HG02981 (cell line): Measurements from ENCODE around the gene NEDD4L.

Source experiments
- ATAC-seq: cut with Tn5 transposase; IDR thresholded peaks from one replicate; pipeline ENCODE4 v1.9.1; 2021; ENCODE audit warnings: mild to moderate bottlenecking, moderate library complexity; ENCODE audit not compliant: unreplicated experiment

NEDD4L gene

DNA sequence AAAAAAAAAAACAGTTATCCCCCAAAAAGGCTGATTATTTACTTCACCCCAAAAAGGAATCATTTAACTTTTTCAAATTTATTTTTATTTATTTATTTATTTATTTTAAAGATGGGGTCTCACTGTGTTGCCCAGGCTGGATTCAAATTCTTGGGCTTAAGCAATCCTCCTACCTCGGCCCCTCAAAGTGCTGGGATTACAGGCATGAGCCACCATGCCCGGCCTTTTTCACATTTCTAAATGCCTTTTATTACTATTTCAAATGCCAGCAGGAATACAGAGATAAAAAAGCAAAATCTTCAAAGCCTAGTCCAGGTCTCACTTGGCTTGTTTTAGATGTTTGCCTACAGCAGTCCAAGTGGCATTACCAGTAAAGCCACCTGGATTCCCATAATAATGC lies 345.7 kb downstream of the NEDD4L start:
- ATAC-seq, result no peak

DNA sequence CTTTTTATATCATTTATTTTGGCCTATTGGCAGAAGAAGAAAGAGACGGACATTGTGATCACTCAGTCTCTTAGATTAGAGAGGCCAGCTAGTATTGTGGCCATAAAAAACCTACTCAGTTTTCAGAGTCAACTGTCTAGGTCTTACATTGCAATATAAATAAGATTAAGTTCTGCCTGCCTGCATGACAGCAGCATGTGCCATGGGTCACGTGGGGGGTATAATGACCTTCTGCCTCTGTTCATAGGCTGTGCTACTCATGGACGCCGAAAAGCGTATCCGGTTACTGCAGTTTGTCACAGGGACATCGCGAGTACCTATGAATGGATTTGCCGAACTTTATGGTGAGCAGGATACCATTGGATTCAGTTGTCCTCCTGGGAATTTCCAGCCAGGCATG lies 346.4 kb downstream of the NEDD4L start:
- ATAC-seq, result no peak

DNA sequence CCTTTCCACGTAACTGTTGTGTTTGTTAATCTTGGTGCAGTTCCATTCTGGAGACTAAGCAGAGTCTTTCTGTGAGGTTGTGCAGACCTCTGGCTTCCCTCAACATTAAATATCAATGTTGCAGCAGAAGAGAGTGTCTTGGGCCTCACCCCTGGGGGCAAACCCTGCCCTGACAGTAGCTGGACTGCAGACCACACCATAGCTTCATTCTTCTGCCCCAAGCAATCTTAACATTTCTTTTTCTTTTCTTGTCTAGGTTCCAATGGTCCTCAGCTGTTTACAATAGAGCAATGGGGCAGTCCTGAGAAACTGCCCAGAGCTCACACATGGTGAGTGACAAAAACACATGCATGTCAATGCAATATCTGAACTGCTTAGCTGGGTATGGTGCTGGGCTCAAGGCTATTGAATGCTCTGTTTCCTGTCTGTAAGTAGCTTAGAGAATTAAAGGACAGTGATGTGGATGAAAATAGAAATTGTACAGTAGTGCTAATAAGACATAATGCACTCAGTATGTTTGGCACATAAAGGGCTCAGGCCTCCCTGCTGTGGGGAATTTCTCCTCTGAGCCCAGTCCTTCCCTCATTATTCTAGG lies 347.3 kb downstream of the NEDD4L start:
- no peak for ATAC-seq

DNA sequence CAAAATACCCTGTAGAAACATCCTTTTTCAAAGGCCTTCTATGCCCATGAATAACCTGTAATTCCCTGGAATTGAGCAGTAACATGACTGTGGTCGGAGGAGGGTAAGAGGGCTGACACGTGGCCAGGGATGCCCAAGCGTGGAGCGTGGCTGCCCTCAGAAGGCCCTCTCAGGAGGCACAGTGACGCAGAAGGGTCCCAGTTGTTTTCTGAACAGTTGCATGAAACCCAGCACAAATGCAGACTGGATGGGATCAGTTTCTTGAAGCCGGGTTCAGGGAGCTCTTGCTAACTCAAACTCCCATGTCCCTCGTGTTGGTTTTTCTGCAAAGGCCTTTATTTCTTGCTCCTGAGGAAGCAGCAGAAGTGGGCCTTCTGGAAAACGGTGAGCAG lies 347.9 kb downstream of the NEDD4L start:
- no peak for ATAC-seq

DNA sequence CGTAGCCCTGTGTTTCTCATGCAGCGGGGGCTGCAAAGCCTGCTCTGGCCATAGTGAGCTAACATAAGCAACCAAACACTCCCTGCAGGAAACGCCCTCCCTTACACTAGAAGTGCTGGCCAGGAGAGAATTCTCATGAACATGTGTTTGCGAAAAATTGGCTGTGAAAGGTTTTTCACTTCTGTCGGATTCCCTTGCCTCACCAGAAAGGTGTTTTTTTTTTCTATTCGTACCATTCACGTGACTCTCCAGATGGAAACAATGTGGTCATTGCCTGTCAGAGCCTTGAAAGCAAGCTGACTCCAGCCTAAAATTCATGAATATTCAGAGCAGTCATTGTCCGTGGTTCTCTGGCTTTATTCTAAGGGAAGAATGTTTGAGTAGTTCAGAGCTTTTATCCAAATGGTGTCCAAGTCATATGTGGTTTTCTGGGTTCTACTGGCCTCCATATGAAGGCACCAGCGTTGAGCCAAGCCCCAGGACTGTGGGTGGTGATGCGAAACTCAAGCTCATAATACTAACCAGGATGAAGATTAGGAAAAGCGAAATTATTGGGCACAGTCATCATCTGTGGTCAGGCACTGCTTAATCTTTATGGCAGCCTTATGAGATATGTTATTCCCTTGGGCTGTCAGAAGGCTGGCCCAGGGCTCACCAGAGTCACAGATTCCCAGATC lies 348.4 kb downstream of the NEDD4L start:
- no peak for ATAC-seq

DNA sequence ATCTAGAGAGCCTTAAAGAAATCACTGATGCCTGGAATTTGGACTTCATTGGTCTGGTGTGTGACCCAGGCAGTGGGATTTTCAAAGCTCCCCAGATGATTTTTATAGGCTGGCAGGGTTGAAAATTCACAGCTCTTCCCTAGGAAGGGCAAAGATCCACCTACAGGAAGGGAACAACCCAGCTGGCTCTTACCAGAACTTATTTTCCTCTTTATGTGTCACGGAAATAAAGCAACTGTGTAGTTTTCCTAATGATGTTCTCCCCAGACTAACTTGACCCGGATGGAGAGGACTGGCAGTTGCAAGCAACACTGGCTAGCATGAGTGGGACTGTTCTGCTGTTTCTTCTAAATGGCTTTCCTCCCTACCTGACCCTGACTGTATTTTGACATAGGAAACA lies 349.3 kb downstream of the NEDD4L start:
- no peak for ATAC-seq

DNA sequence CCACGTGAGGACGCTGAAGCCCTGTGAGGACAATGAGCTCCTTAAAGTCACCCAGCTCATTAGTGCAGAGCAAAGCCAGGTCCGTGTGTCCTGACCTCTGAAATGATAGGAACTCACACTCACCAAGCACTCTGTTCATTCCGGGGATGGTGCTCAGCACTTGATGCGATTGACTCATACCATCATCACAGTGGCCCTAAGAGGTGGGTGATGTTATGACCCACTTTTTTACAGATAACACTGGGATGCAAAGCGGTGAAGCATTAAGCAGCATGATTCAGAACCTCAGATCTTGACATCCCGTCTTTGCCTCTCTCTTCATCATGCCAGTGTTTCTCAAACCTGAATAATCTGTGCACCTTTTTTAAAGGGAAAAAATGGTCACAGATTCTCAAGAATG lies 350.0 kb downstream of the NEDD4L start:
- no peak for ATAC-seq

DNA sequence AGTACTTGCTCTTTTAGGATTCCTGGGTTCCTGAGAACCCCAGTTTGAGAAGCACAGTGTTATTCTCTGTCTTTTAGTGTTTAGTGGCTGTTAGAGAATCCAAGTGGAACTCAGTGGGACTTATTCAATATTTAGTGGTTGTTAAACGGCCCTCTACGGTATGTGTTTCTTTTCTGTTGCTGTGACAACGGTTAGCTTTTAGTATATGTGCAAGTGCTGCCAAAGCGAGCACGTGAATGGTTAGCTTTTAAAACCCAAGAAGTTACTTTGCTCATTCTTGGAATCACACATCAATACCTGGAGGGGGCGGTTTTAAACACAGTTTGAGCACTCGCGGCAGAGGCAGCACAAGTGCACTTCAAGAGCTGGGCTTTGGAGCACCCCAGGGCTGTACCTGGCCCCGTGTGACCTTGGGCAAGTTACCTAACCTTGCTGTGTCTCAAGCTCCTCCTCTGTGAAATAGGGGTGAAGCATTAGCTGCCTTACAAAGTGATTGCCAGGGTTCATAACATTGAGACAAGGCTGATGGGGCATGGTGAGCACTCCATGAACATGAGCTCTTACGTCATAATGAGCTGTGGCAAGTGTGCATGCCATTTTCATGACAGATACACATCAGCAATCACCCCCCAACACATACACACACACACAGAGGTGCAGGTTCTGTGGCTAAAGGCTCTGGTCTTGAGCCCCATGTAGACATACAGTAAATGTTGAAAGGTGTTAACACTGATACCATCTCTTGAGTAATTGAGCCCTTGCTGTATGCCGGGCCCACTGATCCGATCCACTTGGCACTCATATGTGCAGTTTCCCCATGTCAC lies 350.8 kb downstream of the NEDD4L start:
- ATAC-seq, result no peak

DNA sequence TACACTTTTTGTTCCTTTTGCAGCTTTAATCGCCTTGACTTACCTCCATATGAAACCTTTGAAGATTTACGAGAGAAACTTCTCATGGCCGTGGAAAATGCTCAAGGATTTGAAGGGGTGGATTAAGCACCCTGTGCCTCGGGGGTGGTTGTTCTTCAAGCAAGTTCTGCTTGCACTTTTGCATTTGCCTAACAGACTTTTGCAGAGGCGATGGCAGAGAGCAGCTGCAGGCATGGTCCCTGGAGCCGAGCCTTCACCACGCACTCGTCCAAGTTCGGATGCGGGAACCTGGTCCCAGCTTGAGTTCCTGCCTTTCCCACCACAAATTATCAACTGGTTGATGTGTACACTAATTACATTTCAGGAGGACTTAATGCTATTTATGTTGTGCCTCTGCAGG lies 352.1 kb downstream of the NEDD4L start:
- no peak for ATAC-seq

DNA sequence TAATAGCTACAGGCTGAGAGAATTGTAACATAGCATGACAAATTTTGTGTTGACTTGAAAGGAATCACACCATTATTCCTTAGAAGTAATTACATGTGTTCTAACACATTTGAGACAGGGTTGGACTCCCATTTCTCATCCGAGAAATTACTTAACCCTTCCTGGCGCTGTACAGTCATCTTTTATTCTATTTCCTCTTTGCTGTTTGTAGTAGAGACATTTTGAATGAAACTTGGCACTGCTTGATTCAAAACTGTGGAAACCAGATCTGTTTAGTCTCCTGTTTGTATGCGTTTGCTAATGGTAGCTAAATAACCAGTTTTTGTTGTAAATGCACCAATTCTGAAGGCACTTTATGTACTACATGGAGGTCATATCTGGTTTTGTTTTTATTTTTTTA lies 352.9 kb downstream of the NEDD4L start:
- no peak for ATAC-seq

DNA sequence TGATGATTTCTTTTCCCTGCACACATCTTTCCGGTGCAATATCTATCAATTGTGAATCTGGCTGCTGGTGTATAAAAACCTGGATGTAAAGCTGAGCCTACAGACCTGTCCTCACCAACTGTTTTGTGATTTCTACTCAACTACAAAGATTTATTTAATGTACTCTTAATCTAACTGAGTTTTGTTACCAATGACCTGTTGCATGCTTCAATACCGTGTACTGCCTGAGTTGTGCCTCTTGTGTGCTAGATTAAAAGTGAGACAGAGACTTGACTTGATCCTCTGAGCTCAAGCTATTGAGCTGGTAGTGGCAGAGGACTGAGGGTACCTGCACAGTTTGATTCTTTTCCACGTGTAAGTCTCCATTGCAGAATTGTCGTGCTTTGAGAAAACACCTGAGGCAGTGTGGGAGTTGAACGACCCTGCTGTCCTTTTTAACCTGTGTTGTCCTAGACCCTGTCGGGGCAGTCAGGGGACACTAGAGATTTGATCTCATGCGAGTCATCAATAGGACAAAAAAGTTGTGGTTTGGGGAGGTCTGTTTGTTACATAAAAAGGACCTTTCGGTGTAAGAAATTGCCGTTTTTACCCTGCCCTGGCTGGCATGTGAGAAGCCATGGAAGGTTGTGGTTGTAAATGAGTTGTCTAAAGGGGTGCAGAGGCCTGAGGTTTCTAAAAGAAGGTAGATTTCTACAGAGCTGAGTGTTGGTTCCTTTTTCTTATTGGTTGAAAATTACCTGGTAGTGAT lies 353.5 kb downstream of the NEDD4L start:
- no peak for ATAC-seq

DNA sequence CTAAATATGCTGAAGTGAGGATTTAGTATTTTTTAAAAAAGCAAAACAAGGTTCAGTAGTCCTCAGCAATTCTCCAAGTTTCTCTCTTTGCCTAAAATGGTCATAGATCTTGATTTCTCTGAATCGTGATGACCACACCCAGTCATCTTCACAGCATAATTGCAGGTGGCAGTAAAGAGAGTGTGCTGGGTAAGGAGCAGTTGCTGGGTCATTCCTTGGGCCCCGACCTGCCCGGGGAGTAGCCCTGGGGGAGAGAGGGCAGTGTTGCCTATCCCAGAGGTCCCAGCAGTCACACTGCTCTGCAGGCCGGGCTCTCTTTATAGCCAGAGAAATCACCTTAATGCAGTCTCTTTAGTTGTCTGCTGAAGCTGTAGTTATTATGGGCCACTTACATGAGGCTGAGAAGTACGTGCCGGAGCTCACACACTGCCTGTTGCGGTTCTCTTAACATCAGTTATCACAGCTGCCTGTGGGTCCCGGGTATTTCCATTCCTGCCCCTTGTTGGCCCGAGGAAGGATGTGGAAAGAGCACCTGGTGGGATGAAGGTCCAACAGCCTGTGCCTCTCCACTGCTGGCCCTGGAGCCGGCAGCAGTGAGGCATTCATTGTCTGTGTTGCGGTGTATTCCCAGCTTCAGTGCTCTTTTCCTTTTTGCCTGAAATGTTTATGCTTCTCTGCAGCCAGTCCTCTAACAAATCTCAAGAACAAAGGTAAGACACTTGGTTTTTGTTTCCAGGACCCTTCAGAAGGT lies 354.8 kb downstream of the NEDD4L start:
- ATAC-seq, result no peak

DNA sequence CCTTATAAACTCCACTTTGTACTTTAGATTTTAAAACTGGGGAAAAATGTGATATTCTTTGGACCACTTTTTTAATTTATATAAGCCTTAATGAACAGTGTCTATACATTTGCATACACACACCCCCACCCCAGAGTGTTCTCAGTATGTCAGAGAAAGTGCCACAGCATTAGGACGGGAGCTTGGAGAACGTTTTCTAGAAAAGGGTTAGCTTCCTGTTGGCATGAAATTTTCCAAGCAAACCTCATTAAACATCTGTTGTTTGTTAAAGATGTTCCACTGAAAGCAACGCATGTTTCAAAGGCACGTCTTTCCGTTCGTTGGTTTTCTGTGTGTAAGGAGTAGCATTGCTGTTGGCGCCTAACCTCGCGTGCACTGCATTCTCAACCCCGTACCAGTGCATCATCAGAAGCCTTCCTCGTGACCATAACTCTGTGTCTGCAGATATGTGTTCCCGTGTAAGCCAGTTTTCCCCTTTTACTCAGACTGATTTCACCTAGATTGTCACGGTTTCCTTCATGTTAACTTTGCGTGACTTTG lies 356.4 kb downstream of the NEDD4L start:
- ATAC-seq, result no peak

DNA sequence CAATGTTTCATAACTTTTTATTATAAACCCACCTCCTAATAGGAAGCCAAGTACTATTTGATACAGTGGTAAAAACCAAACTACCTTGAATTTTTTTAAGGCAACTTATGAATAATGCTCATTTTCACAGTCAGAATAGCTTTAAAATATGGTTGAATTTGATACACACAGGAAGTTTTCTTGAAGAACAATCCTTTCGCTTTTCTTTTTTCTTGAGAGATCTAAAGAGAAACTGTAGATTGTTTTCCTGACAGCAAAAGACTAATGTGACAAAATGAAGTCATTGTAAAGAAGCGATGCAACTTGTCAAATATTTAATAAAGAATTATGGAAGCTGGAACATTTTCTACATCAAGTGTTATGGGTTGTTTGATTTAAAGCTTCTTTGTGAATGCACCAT lies 357.2 kb downstream of the NEDD4L start:
- no peak for ATAC-seq

DNA sequence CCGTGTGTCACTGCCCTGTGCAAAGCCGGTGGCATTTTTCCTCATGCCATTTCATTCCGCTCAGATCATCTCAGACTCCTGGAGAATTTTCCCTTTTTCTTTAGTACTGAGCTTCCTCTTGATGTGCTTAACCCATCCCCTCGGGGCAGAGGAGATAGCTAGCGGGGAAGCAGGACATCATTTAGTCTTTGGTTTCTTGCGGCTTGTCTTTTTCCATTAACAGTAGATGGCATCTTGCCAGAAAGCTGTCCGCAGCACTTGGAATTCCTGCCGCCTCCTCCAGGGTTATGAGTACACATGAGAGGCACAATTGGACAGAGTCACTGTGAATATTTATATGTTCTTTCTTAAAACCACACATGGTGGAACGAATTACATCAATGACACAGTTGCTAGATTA lies 358.2 kb downstream of the NEDD4L start:
- ATAC-seq, result no peak

DNA sequence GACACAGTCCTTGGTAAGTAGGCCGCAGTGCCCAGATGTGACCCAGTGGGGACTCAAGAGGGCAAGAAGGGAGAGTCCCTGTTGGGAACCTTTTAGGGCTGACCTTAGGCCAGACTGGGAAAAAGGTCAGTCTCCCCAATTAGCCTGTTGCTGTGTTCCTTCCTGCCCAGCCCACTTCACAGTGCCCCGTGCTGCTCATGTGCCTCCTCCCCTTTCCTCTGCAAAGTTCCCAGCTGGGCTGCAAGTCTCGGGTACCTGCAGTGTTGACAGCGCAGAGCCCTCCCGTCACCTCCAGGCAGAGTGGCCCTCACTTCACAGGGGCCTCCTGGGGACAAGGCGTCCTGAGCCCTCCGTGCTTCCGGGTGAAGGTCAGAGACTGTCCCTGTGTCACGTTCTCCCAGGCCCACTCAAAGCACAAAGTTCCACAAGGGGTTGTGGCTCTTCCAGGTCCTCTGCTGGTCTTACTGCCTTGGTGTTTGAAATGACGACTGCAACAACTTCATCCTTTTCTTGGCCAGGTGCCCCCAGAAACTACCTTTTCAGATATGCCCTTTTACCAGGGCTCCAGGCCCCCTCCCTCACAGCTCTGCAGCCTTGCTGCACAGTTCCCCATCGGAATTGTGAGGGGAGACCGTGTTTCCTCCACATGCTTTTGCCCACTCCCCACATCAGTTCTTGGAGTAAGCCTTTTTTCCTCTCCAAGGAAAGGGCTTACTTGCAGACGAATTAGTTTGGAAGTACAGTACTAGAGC lies 359.1 kb downstream of the NEDD4L start:
- no peak for ATAC-seq

DNA sequence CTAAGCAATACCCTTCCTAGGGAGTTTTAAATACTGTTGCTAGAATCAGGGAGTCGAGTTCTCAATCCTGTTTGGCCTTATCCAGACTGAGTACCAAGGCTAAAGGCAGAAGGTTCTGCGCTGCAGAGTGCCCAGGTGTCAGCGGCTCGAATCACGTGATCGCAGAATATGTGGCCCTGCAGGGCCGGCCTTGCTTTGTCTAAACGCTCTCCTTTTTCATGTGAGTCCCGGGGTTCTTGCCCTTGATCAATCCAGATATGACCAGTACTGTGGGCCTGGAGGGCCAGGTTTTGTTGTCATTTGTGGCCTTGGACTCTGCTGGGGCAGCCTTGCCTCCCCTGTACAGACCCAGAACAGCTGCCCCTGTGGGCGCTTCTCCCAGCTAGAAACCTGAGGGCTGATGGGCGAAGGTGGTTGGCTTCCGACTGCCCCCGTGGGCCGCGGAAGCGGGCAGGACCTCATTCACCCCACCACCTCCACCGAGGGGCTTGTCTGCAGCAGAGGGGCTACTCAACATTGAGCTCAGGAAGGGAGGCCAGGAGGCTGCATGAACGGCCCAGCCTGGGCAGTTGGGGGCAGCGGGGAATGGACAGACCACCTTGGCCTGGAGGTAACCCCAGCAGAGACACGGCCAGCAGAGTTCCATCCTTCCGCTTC lies 359.9 kb downstream of the NEDD4L start:
- ATAC-seq, result no peak

DNA sequence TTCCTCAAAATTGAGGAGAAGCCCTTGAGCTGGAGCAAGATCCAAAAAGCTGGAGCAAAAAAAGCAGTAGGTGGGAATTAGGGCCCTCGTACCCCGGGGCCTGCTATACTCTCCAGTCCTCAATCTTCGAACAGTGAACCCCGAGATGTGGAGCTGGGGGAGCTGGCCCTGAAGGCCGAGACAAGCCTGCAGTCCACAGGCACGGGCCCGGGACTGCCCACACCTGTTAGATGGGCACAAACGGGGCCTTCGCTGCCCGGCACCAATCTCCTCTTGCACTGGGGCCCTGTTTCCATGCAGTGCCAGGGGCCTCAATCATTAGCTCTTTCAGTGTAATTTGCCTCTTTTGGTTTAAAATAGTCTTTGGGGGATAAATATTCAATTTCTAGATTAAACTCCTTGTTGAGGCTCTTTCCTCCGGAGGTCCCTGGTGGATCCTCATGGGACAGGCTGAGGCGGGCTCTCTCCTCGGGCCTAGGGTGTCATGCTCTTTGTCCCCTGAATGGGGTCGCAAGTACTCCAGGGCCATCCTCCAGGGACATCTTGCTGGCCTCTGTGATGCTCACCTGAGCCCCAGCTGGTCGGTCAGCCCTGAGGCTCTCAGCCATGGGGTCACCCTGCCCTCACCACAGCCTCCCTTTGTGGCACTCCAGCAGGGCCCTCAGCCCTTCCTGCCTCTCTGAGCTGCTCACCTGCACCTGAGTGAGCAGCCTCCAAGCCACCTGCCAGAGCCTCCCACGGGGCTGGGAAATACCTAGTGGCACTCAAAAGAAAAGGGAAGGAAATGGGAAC lies 361.3 kb downstream of the NEDD4L start:
- ATAC-seq, result no peak

DNA sequence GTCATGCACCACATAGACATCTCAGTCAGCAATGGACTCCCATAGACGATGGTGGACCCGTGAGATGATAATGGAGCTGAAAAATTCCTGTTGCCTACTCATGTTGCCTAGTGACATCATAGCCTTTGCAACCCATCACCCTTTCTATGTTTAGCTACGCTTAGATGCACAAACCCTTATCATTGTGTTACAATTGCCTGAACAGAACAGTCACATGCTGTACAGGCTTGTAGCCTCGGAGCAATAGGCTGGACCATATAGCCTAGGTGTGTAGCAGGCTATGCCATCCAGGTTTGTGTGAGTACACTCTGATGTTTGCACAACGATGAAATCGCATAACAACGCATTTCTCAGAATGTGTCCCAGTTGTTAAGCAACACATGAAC lies 363.2 kb downstream of the NEDD4L start:
- no peak for ATAC-seq
